Cardiac fibroblast (primary cell): Measurements from ENCODE around the gene CDH23.
A peak's percentile ranks its signal among the peaks of the same experiment; 100 is the strongest.

Experiments
- DNase-seq, 2 donors: peaks; one replicate each; pipeline versions ENCODE4 v3.0.0 to v3.0.0-alpha.2; 2010; ENCODE audit warnings: low read depth in 2 of 2
- H3K4me3 ChIP-seq, 2 donors: replicated peaks in 1 of 2; 1 replicate in 1 of 2; 2 replicates in 1 of 2; pipeline ENCODE4 v1.5.1; 2011; ENCODE audit warnings: low read depth in 2 of 2, low read length in 2 of 2, mild to moderate bottlenecking in 2 of 2, moderate library complexity in 1 of 2
- TF ChIP-seq, protein P1 (sequence below): IDR thresholded peaks from one replicate; pipeline ENCODE4 v1.5.1; 2011; ENCODE audit warnings: low read depth, mild to moderate bottlenecking, low read length, inconsistent platforms

Gene CDH23

DNA sequence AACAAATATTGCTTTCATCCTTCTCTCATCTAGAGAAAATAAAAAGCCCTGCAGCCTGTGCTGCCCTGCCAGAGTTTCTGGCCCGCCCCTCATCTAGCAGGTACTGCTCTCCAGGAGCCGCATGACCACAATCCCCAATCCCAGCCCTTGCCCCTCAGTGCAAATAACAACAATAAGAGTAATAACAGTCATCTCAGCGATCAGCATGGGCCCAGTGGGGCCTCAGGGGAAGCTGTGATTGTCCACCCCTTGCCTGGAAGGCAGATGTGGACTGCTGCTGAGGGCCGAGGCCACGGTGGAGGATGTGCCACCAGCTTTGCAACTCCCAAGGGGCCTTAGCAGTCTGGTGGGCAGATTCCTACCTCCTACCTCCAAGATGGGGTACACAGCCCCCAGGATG is 106.1 kb downstream of the CDH23 start:
- TF ChIP-seq, protein P1, sequence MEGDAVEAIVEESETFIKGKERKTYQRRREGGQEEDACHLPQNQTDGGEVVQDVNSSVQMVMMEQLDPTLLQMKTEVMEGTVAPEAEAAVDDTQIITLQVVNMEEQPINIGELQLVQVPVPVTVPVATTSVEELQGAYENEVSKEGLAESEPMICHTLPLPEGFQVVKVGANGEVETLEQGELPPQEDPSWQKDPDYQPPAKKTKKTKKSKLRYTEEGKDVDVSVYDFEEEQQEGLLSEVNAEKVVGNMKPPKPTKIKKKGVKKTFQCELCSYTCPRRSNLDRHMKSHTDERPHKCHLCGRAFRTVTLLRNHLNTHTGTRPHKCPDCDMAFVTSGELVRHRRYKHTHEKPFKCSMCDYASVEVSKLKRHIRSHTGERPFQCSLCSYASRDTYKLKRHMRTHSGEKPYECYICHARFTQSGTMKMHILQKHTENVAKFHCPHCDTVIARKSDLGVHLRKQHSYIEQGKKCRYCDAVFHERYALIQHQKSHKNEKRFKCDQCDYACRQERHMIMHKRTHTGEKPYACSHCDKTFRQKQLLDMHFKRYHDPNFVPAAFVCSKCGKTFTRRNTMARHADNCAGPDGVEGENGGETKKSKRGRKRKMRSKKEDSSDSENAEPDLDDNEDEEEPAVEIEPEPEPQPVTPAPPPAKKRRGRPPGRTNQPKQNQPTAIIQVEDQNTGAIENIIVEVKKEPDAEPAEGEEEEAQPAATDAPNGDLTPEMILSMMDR, result no peak
- H3K4me3 ChIP-seq, result no peak overlapping the region
- DNase-seq, result no peak

DNA sequence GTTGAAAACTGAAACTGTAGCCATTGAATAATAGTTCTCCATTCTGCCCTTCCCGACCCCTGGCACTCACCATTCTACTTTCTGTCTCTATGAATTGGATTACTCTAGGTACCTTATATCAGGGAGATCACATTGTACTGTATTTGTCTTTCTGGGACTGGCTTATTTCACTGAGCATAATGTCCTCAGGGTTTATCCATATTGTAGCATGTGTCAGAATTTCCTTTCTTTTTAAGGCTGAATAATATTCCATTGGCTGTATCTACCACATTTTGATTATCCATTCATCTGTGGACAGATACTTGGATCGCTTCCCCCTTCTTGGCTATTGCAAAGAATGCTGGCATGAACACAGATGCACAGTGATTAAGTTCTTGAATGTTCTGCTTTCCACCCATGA is 107.4 kb downstream of the CDH23 start:
- DNase-seq, result no peak
- TF ChIP-seq, protein P1, result no peak
- no peak overlapping the region for H3K4me3 ChIP-seq

DNA sequence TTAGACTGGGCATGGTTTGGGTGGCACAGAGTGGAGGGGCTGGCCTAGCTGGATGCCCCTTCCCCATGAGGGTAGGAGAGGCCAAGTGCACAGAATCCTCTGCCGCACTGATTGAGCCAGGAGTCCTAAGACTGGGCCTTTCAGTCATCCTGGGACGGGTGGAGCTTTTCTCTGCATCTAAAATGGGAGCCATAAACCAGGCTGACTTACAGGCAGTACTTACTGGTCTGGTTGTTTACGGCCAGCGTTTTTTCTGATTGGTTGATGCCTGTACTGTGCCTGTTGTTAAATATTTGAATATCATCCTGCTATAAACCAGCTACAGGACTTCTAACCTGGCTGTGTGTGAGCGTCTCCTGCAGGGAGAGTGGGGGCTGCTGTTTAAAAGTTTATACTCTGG is 107.8 kb downstream of the CDH23 start:
- TF ChIP-seq, protein P1, result no peak
- DNase-seq, result no peak
- no peak overlapping the region for H3K4me3 ChIP-seq

DNA sequence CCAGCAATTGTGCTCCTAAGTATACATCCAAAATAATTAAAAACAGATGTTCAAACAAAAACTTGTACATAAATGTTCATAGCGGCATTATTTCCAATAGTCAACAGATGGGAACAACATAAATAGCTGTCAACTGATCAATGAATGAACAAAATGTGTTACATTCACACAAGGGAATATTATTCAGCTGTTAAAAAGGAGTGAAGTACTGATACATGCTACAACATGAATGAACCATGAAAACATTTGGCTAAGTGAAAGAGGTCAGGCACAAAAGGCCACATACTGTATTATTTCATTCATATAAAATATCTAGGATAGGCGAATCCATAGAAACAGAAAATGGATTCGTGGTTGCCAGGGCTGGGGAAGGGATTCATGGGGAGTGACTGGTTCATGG is 109.1 kb downstream of the CDH23 start:
- DNase-seq, result no peak
- TF ChIP-seq, protein P1, result no peak
- no peak overlapping the region for H3K4me3 ChIP-seq

DNA sequence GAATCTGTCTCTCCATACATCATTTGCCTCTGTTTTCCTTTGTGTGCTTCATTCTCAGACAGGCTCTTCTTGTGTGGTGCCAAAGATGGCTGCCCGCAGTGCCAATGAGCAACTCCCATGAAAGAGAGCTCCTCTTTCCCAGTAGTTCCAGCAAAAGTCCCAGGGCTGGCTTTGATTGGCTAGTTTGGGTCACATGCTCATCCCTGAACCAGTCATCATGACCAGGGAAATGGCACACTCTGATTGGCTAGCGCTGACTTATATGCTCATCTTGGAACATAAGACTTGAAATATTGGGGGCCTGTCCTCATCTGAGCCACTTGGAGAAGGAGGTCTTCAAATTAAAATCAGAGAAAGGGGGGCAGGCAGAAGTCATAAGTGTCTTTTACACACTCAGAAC is 112.7 kb downstream of the CDH23 start:
- DNase-seq, result peak in 1 of 2 donors; percentile 11
- H3K4me3 ChIP-seq, result no peak overlapping the region
- TF ChIP-seq, protein P1, result no peak

DNA sequence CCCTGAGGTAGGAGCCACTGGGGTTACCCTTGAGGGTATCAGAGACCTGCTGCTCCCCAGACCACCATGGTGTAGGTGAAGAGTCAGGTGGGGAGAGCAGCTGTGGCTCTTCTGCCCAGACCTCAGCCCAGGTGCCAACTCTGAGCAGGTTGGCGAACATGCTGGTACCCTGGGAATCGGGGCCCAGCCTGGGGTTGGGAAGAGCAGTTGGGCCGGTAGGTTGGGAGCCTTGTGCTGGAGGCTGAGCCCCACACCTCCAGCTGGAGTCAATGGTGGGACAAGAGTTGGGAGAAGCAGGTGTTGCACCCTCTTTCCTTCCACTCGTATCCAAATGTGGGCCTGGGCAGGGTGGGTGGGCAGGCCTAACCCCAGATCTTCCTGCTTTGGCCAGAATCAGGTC is 114.5 kb downstream of the CDH23 start:
- no peak overlapping the region for H3K4me3 ChIP-seq
- DNase-seq, result no peak
- TF ChIP-seq, protein P1, result no peak

DNA sequence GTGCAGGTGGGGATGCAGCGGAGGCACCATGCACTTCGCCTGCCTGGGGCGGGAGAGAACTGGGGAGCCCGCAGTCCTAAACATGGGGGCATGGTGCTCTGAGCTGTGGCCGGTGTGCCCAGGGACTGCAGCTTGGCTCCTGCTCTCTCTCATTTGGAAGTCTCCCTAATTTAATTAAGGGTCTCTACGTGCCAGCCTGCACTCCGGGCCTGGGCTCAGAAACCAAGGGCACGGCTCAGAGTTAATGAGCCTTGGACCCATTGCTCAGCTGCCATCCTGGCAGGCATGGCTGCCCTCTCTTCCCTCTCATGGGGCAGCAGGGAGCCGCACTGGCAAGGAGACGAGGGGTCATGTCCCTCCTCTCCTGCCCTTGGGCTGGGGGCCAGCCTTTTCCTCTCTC is 115.6 kb downstream of the CDH23 start:
- no peak for DNase-seq
- TF ChIP-seq, protein P1, result no peak
- H3K4me3 ChIP-seq, result no peak overlapping the region
